IMR-90 (cell line): ENCODE results near the gene KIF21A. TPM values are rescaled to one million over a fixed set of nuclear protein-coding genes. Genes with fewer than 3 reads are reported as not detected.

ENCODE experiments used
- ATAC-seq: fragments of 200-7000 bp; cut with Tn5 transposase; 2 replicates; pipeline ENCODE4 v1.9.1; 2020; ENCODE audit warnings: low read depth, mild to moderate bottlenecking, moderate library complexity
- BruUV-seq: library from RNA; stranded (reverse); fragments of 400-500 nt; replicated peaks from 2 replicates; lab custom pipeline; 2021; lab: Mats Ljungman, UMichigan
- CTCF ChIA-PET: fragments of 300-600 bp; formaldehyde crosslinking; extraction: SDS; loops from one replicate; lab custom pipeline; 2021; ENCODE audit warnings: antibody characterized with exemption; lab: Yijun Ruan, JAX
- POLR2A ChIA-PET: fragments of 300-600 bp; sonication (Branson Sonifier 250); formaldehyde crosslinking; loops from one replicate; lab custom pipeline; 2022; ENCODE audit warnings: antibody characterized with exemption; ENCODE audit not compliant: unreplicated experiment; lab: Charles Lee
- DNase-seq: peaks from one replicate; pipeline ENCODE4 v3.0.0; 2013
- H2AFZ ChIP-seq: replicated peaks from 2 replicates; pipeline ENCODE3; 2013; ENCODE audit warnings: low read length, mild to moderate bottlenecking; ENCODE audit not compliant: poor library complexity
- H2AK5ac ChIP-seq: 2 replicates; pipeline ENCODE4 v1.6.1; 2013; ENCODE audit warnings: low read depth, low read length, inconsistent platforms
- H2AK9ac ChIP-seq: replicated peaks from 2 replicates; pipeline ENCODE3; 2013; ENCODE audit warnings: mild to moderate bottlenecking, low read depth, low read length, moderate library complexity; ENCODE audit not compliant: poor library complexity
- H2BK120ac ChIP-seq: 2 replicates; pipeline ENCODE4 v1.6.1; 2013; ENCODE audit warnings: low read depth, low read length, inconsistent platforms
- H2BK15ac ChIP-seq: 3 replicates; pipeline ENCODE4 v1.6.1; 2013; ENCODE audit warnings: low read depth, low read length, inconsistent platforms
- H2BK20ac ChIP-seq: 2 replicates; pipeline ENCODE4 v1.6.1; 2013; ENCODE audit warnings: low read depth, mild to moderate bottlenecking, inconsistent platforms, low read length, moderate library complexity
- H2BK5ac ChIP-seq: 2 replicates; pipeline ENCODE4 v1.6.1; 2013; ENCODE audit warnings: mild to moderate bottlenecking, low read depth, low read length, inconsistent platforms; ENCODE audit not compliant: poor library complexity, severe bottlenecking
- H3K14ac ChIP-seq: replicated peaks from 2 replicates; pipeline ENCODE4 v1.6.1; 2013; ENCODE audit warnings: low read depth, low read length, inconsistent platforms
- H3K18ac ChIP-seq: 2 replicates; pipeline ENCODE4 v1.6.1; 2013; ENCODE audit warnings: low read depth, low read length, control low read depth
- H3K23ac ChIP-seq: 2 replicates; pipeline ENCODE4 v1.6.1; 2013; ENCODE audit warnings: low read depth, low read length, inconsistent platforms
- H3K27ac ChIP-seq: 2 replicates; pipeline ENCODE4 v1.5.1; 2013; ENCODE audit warnings: mild to moderate bottlenecking, control low read depth, low read length; ENCODE audit not compliant: insufficient read depth
- H3K27me3 ChIP-seq: 2 replicates; pipeline ENCODE4 v1.6.1; 2013; ENCODE audit warnings: low read length; ENCODE audit not compliant: control insufficient read depth, insufficient read depth
- H3K36me3 ChIP-seq: 2 replicates; pipeline ENCODE4 v1.6.1; 2013; ENCODE audit warnings: low read length, mixed read lengths; ENCODE audit not compliant: control insufficient read depth, insufficient read depth
- H3K4ac ChIP-seq: 2 replicates; pipeline ENCODE4 v1.6.1; 2013; ENCODE audit warnings: low read depth, low read length, inconsistent platforms
- H3K4me1 ChIP-seq: 2 replicates; pipeline ENCODE4 v1.6.1; 2013; ENCODE audit warnings: low read length, mixed read lengths; ENCODE audit not compliant: control insufficient read depth, insufficient read depth
- H3K4me2 ChIP-seq: 2 replicates; pipeline ENCODE4 v1.6.1; 2013; ENCODE audit warnings: low read depth, mild to moderate bottlenecking, control low read depth, low read length, moderate library complexity
- H3K4me3 ChIP-seq: 2 replicates; pipeline ENCODE4 v1.5.1; 2013; ENCODE audit warnings: low read depth, mild to moderate bottlenecking, control low read depth, low read length, moderate library complexity; ENCODE audit not compliant: insufficient read depth
- H3K56ac ChIP-seq: 2 replicates; pipeline ENCODE4 v1.6.1; 2013; ENCODE audit warnings: low read length, inconsistent platforms; ENCODE audit not compliant: insufficient read depth; ENCODE audit errors: extremely low read depth
- H3K79me1 ChIP-seq, 2 experiments: 2 replicates each; pipeline ENCODE4 v1.6.1; 2013; ENCODE audit warnings: low read length in 2 of 2, inconsistent platforms in 1 of 2, low read depth in 1 of 2
- H3K9ac ChIP-seq: 2 replicates; pipeline ENCODE4 v1.6.1; 2013; ENCODE audit warnings: low read depth, low read length, control low read depth
- H3K9me1 ChIP-seq: 2 replicates; pipeline ENCODE4 v1.6.1; 2013; ENCODE audit warnings: low read length, inconsistent platforms; ENCODE audit not compliant: insufficient read depth
- H3K9me3 ChIP-seq: 2 replicates; pipeline ENCODE4 v1.6.1; 2013; ENCODE audit warnings: low read length; ENCODE audit not compliant: control insufficient read depth, insufficient read depth
- H4K20me1 ChIP-seq: 2 replicates; pipeline ENCODE4 v1.6.1; 2013; ENCODE audit warnings: low read length, inconsistent platforms; ENCODE audit not compliant: insufficient read depth
- H4K5ac ChIP-seq: 2 replicates; pipeline ENCODE4 v1.6.1; 2013; ENCODE audit warnings: mild to moderate bottlenecking, low read depth, low read length, control low read depth
- H4K8ac ChIP-seq, 2 experiments: 2 replicates each; pipeline ENCODE4 v1.6.1; 2013; ENCODE audit warnings: low read depth in 2 of 2, low read length in 2 of 2, control low read depth in 1 of 2, inconsistent platforms in 1 of 2
- H4K91ac ChIP-seq: 2 replicates; pipeline ENCODE4 v1.6.1; 2013; ENCODE audit warnings: low read depth, low read length, inconsistent platforms; ENCODE audit not compliant: insufficient read depth
- BHLHE40 ChIP-seq: fragments of 150-350 bp; IDR thresholded peaks from 2 replicates; pipeline ENCODE4 v1.6.1; 2016; ENCODE audit warnings: mild to moderate bottlenecking, low read depth, low read length
- CEBPB ChIP-seq: IDR thresholded peaks from 2 replicates; pipeline ENCODE4 v1.6.1; 2012; ENCODE audit warnings: low read depth, low read length, improper control_type of control experiment
- CHD1 ChIP-seq: IDR thresholded peaks from 2 replicates; pipeline ENCODE4 v1.6.1; 2012; ENCODE audit warnings: low read depth, low read length, improper control_type of control experiment
- CTCF ChIP-seq: conservative IDR thresholded peaks from 2 replicates; pipeline ENCODE4 v1.5.1; 2012; ENCODE audit warnings: mild to moderate bottlenecking, low read depth, low read length, improper control_type of control experiment
- ELK1 ChIP-seq: fragments of 150-350 bp; IDR thresholded peaks from 2 replicates; pipeline ENCODE4 v1.6.1; 2016; ENCODE audit warnings: low read depth, mild to moderate bottlenecking, low read length, moderate library complexity, borderline replicate concordance
- FOS ChIP-seq: fragments of 150-350 bp; IDR thresholded peaks from 2 replicates; pipeline ENCODE4 v1.6.1; 2016; ENCODE audit warnings: low read depth, low read length
- MAFK ChIP-seq: IDR thresholded peaks from 2 replicates; pipeline ENCODE4 v1.6.1; 2012; ENCODE audit warnings: low read depth, low read length, improper control_type of control experiment
- MAZ ChIP-seq: IDR thresholded peaks from 2 replicates; pipeline ENCODE4 v1.6.1; 2012; ENCODE audit warnings: low read depth, mild to moderate bottlenecking, low read length, improper control_type of control experiment, moderate library complexity, borderline replicate concordance
- MXI1 ChIP-seq: IDR thresholded peaks from 2 replicates; pipeline ENCODE4 v1.6.1; 2012; ENCODE audit warnings: low read depth, mild to moderate bottlenecking, low read length, moderate library complexity, borderline replicate concordance
- NFE2L2 ChIP-seq: fragments of 150-350 bp; IDR thresholded peaks from 2 replicates; pipeline ENCODE4 v1.6.1; 2016; ENCODE audit warnings: low read depth, mild to moderate bottlenecking, low read length
- RAD21 ChIP-seq: IDR thresholded peaks from 2 replicates; pipeline ENCODE4 v1.6.1; 2012; ENCODE audit warnings: low read length, improper control_type of control experiment
- RCOR1 ChIP-seq: IDR thresholded peaks from 2 replicates; pipeline ENCODE4 v1.6.1; 2012; ENCODE audit warnings: mild to moderate bottlenecking, low read length, improper control_type of control experiment; ENCODE audit not compliant: insufficient replicate concordance
- RFX5 ChIP-seq: IDR thresholded peaks from 2 replicates; pipeline ENCODE4 v1.8.0; 2012; ENCODE audit warnings: low read depth, mild to moderate bottlenecking, low read length, moderate library complexity
- SMC3 ChIP-seq: fragments of 150-350 bp; IDR thresholded peaks from 2 replicates; pipeline ENCODE4 v1.6.1; 2016; ENCODE audit warnings: low read depth, mild to moderate bottlenecking, antibody characterized with exemption, low read length, moderate library complexity
- USF2 ChIP-seq: fragments of 150-350 bp; IDR thresholded peaks from 2 replicates; pipeline ENCODE4 v1.6.1; 2017; ENCODE audit warnings: mild to moderate bottlenecking, antibody characterized with exemption, low read length, low read depth
- WGBS, 2 experiments: methylation state at CpG; one replicate each; pipeline versions ENCODE4 v1.1.5 to v1.1.7; 2013; ENCODE audit warnings: missing lambda C conversion rate in 2 of 2; ENCODE audit not compliant: insufficient read length in 1 of 2; ENCODE audit errors: extremely low coverage in 2 of 2; 5-methylcytosine and 5-hydroxymethylcytosine counted together
- dilution Hi-C: fragments of 300-500 bp; cut with HindIII; formaldehyde crosslinking; loops from one replicate; pipeline ENCODE4 v1.14.3; 2018; ENCODE audit warnings: low sequenced_read_pairs; ENCODE audit not compliant: unreplicated experiment
- in situ Hi-C: fragments of 300-500 bp; cut with MboI; formaldehyde crosslinking; loops from 3 replicates; pipeline ENCODE4 v1.14.3; 2019; ENCODE audit warnings: low sequenced_read_pairs, inconsistent platforms, mixed read lengths
- intact Hi-C: fragments of 100-400 bp; cut with micrococcal nuclease; formaldehyde crosslinking; loops from 2 replicates; pipeline ENCODE4 v1.10.0; 2022
- polyA plus RNA-seq, 3 experiments: library from polyadenylated mRNA; depleted of rRNA; stranded (reverse); fragments of >200 nt; gene quantifications; 2 replicates each; pipeline ENCODE4 v1.2.3, GENCODE V29; 2012; ENCODE audit warnings: low replicate concordance in 1 of 3
- total RNA-seq: library from RNA; depleted of rRNA; stranded (reverse); fragments of >200 nt; gene quantifications from 2 replicates; pipeline ENCODE4 v1.2.3, GENCODE V29; 2012

Gene KIF21A
- total and polyA plus RNA-seq, 2 of the 4 experiments (the other 2 are of a cell fraction): 0.38 to 1.1 TPM

- dilution Hi-C loops (no loop called here), intact Hi-C loops (loop anchor here (2.0 to 10.0 kb wide), 4 partner anchors 126 to 1602 kb away; partner anchors contain the start of gene KIF21A), in situ Hi-C loops (loop anchor here (25.0 kb wide), 2 partner anchors 293 to 793 kb away; partner anchors contain the start of genes ABCD2 and SLC2A13)
- Histone ChIP-seq H3K9ac (no peak overlapping the region), H3K27me3 (no peaks in the 10 kb centered on the region), H3K4me1 (no peaks in the 10 kb centered on the region), H3K36me3 (no peaks in the 10 kb centered on the region), H3K4ac (no peak overlapping the region), H3K18ac (no peak overlapping the region), H3K4me3 (no peak overlapping the region), H3K9me3 (no peaks in the 10 kb centered on the region), H2BK5ac (no peak overlapping the region), H4K91ac (no peak overlapping the region), H4K8ac (no peak overlapping the region), H2AFZ (no peak overlapping the region), H2BK120ac (no peak overlapping the region), H3K9me1 (no peaks in the 10 kb centered on the region), H3K56ac (no peak overlapping the region), H2BK20ac (no peak overlapping the region), H4K5ac (no peak overlapping the region), H3K79me1 (no peaks in the 10 kb centered on the region), H2BK15ac (no peak overlapping the region), H2AK5ac (no peak overlapping the region), H3K4me2 (no peak overlapping the region), H2AK9ac (no peak overlapping the region), H3K14ac (no peak overlapping the region), H4K20me1 (no peaks in the 10 kb centered on the region), H3K27ac (no peak overlapping the region), H3K23ac (no peak overlapping the region)
- no peak for TF ChIP-seq RFX5
- no peak for TF ChIP-seq MAFK
- no peak for TF ChIP-seq MAZ
- TF ChIP-seq NFE2L2: no peak
- no peak for TF ChIP-seq CHD1
- no peak for TF ChIP-seq CTCF
- no peak for TF ChIP-seq BHLHE40
- no peak for TF ChIP-seq CEBPB
- TF ChIP-seq FOS: no peak
- no peak for TF ChIP-seq USF2
- TF ChIP-seq MXI1: no peak
- TF ChIP-seq RAD21: no peak
- TF ChIP-seq ELK1: no peak
- no peak for TF ChIP-seq SMC3
- no peak for TF ChIP-seq RCOR1
- ChIA-PET POLR2A (no interaction called here), CTCF (interaction anchor here (0.6 kb wide), 3 partner anchors 25 to 454 kb away, joined by 3 to 4 read pairs (median 4); no protein-coding TSS in a partner anchor)
- ATAC-seq (no peak), DNase-seq (no peak)
- BruUV-seq: no TSS peak
- no CpG with 5 or more reads among the region's 3 CpGs for WGBS, 2 experiments
Observed at GRCh38 chr12:39319180-39319579, 123.7 kb downstream of the KIF21A start.
